Uterus (tissue), 4 donors: ENCODE results near the gene SH3BP5. TPM values are rescaled to one million over a fixed set of nuclear protein-coding genes. Genes with fewer than 3 reads are reported as not detected.

Source experiments
- DNase-seq, 2 donors: peaks; one replicate each; pipeline ENCODE4 v3.0.0-alpha.2; 2019 to 2020
- H3K27ac ChIP-seq, 2 donors: fragments of 200-600 bp; sonication (generic); 1 replicate in 1 of 2; 2 replicates in 1 of 2; pipeline ENCODE4 v1.5.1; 2016 to 2018
- H3K27me3 ChIP-seq, 2 donors: fragments of 200-600 bp; sonication (generic); one replicate each; pipeline ENCODE4 v1.5.1; 2018 to 2019; ENCODE audit warnings: control low read depth in 1 of 2
- H3K36me3 ChIP-seq, 2 donors: fragments of 200-600 bp; sonication (generic); one replicate each; pipeline ENCODE4 v1.5.1; 2019; ENCODE audit warnings: control low read depth in 1 of 2
- H3K4me1 ChIP-seq, 2 donors: fragments of 200-600 bp; sonication (generic); one replicate each; pipeline ENCODE4 v1.5.1; 2018 to 2019; ENCODE audit warnings: control low read depth in 1 of 2
- H3K4me3 ChIP-seq, 2 donors: fragments of 200-600 bp; sonication (generic); 1 replicate in 1 of 2; 2 replicates in 1 of 2; pipeline ENCODE4 v1.5.1; 2018 to 2019; ENCODE audit warnings: mild to moderate bottlenecking in 1 of 2
- H3K9me3 ChIP-seq, 2 donors: fragments of 200-600 bp; sonication (generic); one replicate each; pipeline ENCODE4 v1.5.1; 2019; ENCODE audit warnings: control low read depth in 1 of 2
- POLR2A ChIP-seq, 2 donors: fragments of 450-650 bp; IDR thresholded peaks; one replicate each; pipeline ENCODE4 v1.6.1; 2016; ENCODE audit warnings: antibody characterized with exemption in 2 of 2, mild to moderate bottlenecking in 1 of 2, moderate library complexity in 1 of 2
- intact Hi-C: fragments of 100-400 bp; cut with DNase I; formaldehyde crosslinking; loops from one replicate; pipeline ENCODE4 v1.15.1; 2023; ENCODE audit warnings: low total_unique reads
- small RNA-seq: library from RNA; depleted of rRNA; stranded (forward); fragments of <200 nt; gene quantifications from one replicate; pipeline ENCODE3, GENCODE V24; 2016
- total RNA-seq, 4 donors: library from RNA; depleted of rRNA in 3 of 4; stranded (reverse); fragments of >200 nt in 3 of 4; gene quantifications; one replicate each; pipeline versions ENCODE4 v1.1.0 to v1.2.4, GENCODE V29; 2014 to 2023
- TF ChIP-seq, protein P1 (sequence below), 4 experiments: fragments of 200-600 bp in 2 of 4; fragments of 450-650 bp in 2 of 4; sonication (generic) in 2 of 4; IDR thresholded peaks; one replicate each; pipeline ENCODE4 v1.5.1; 2016 to 2019; ENCODE audit warnings: antibody characterized with exemption in 4 of 4, mild to moderate bottlenecking in 2 of 4, moderate library complexity in 1 of 4
- donor health status: DM: yes; HTN: yes; CAD: no.

SH3BP5 gene
- total RNA-seq, 4 donors from 2014 or later = 58.8 to 154 (median 75.5) TPM

DNA sequence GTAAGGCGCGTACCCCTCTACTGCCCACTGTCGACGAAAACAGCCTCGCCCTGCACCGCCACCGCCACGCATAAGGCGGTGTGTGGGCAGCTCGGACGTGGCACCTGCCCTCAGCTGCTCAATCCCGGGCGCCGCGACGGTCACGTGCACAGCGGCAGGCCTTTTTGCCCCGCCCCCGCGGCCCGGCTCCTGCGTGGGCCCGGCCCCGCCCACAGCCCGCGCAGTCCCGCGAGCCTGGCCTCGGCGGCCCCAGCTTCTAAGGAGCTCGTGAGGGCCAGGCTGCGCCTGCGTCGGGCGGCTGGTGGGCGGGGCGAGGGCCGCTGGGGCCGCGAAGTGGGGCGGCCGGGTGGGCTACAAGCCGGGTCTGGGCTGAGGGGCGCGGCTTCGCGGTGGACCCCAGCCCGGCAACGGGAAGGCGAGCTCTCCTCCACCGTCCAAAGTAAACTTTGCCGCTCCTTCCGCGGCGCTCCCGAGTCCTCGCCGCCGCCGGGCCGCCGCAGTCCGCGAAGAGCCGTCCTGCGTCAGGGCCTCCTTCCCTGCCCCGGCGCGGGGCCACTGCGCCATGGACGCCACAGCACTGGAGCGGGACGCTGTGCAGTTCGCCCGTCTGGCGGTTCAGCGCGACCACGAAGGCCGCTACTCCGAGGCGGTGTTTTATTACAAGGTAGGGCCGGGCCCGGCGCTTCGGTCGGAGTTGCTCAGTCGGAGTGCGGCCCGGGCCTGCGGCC is 126.3 kb downstream of the SH3BP5 start, which contains the start of gene CAPN7:
Gene CAPN7 (plus strand): TSS at position 313 of the 728 bp plus-strand sequence. CDS start 250 bp downstream, at position 563.
- Histone ChIP-seq H3K27ac (peak within 1 kb of the TSS; percentile 95 to 97), H3K4me1 (peaks cover 0 to 7% of the 10 kb centered on the region in 2 donors), H3K36me3 (no peaks in the 10 kb centered on the region), H3K4me3 (peak within 1 kb of the TSS; percentile 69 to 89), H3K9me3 (no peaks in the 10 kb centered on the region), H3K27me3 (no peaks in the 10 kb centered on the region)
- TF ChIP-seq, protein P1, sequence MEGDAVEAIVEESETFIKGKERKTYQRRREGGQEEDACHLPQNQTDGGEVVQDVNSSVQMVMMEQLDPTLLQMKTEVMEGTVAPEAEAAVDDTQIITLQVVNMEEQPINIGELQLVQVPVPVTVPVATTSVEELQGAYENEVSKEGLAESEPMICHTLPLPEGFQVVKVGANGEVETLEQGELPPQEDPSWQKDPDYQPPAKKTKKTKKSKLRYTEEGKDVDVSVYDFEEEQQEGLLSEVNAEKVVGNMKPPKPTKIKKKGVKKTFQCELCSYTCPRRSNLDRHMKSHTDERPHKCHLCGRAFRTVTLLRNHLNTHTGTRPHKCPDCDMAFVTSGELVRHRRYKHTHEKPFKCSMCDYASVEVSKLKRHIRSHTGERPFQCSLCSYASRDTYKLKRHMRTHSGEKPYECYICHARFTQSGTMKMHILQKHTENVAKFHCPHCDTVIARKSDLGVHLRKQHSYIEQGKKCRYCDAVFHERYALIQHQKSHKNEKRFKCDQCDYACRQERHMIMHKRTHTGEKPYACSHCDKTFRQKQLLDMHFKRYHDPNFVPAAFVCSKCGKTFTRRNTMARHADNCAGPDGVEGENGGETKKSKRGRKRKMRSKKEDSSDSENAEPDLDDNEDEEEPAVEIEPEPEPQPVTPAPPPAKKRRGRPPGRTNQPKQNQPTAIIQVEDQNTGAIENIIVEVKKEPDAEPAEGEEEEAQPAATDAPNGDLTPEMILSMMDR (IDR thresholded peaks at IDR 0.05) = peak in 3 of 4 experiments; percentile 51 to 62 (median 56)
- TF ChIP-seq POLR2A (IDR thresholded peaks at IDR 0.05) = peak; percentile 89 to 97
- DNase-seq = peak; percentile 91 to 93
- intact Hi-C loops = loop anchor here (10.0 kb wide), 1 partner anchor 179 kb away; no protein-coding TSS in a partner anchor

GRCh38 chr3:15205482-15205933 is 126.9 kb downstream of the SH3BP5 start:
- Histone ChIP-seq H3K4me1 (peaks cover 0 to 3% of the 10 kb centered on the region in 2 donors), H3K27ac (peak overlapping the region; percentile 95 to 97), H3K9me3 (no peaks in the 10 kb centered on the region), H3K36me3 (no peaks in the 10 kb centered on the region), H3K4me3 (peak overlapping the region; percentile 69 to 89), H3K27me3 (no peaks in the 10 kb centered on the region)
- intact Hi-C loops = loop anchor here (10.0 kb wide), 1 partner anchor 179 kb away; no protein-coding TSS in a partner anchor
- no peak for TF ChIP-seq POLR2A (IDR thresholded peaks at IDR 0.05)
- TF ChIP-seq, protein P1 (IDR thresholded peaks at IDR 0.05) = no peak
- DNase-seq = no peak

Small RNAs within 50 kb of the gene (small RNA-seq; reads per million reads assigned to genes)
- gene HMGN2P7 (not detected), gene RNU6-454P (not detected)

Other genes starting within 250 kb of the SH3BP5 start
- 10 to 100 TPM; 27.4 to 62.8 (median 39.8) TPM for gene RBSN, start 233.4 kb downstream of the SH3BP5 start, total RNA-seq
- gene CAPN7, start 126.3 kb downstream of the SH3BP5 start, total RNA-seq = 10 to 100 TPM; 39.2 to 89.0 (median 79.8) TPM
- gene METTL6, start 95.0 kb upstream of the SH3BP5 start, total RNA-seq = 10 to 100 TPM in 3 of 4 donors, 1 to 10 TPM in 1; 2.0 to 61.7 (median 25.9) TPM
- 10 to 100 TPM in 3 of 4 donors, 1 to 10 TPM in 1; 2.3 to 18.3 (median 15.6) TPM for gene EAF1, start 95.0 kb upstream of the SH3BP5 start, total RNA-seq
- gene COLQ, start 189.1 kb upstream of the SH3BP5 start, total RNA-seq = 10 to 100 TPM in 1 of 4 donors, 1 to 10 TPM in 3; 2.6 to 21.3 (median 4.0) TPM